ENCODE data around the gene PCBP3. TPM values are rescaled to one million over a fixed set of nuclear protein-coding genes. Genes with fewer than 3 reads are reported as not detected.

Gene PCBP3
- total RNA-seq, 1 experiment from 2014 or later = 10.9 TPM

- no peak overlapping the region for H2BK5ac ChIP-seq (ENCODE audit: insufficient read length, low read length)
- no peak overlapping the region for H4K8ac ChIP-seq (replicated peaks; ENCODE audit: insufficient read length, low read depth, low read length)
- no peak overlapping the region for H4K91ac ChIP-seq (ENCODE audit: insufficient read length, low read depth, low read length)
- no peak overlapping the region for H2AFZ ChIP-seq (ENCODE audit: low read length)
- no peaks in the 10 kb centered on the region for H3K9me3 Mint-ChIP-seq
- no peaks in the 10 kb centered on the region for H3K9me3 ChIP-seq (ENCODE audit: control insufficient read depth, low read depth, low read length)
- no CpG with 5 or more reads among the region's 19 CpGs for WGBS (ENCODE audit: extremely low coverage, insufficient read length, low lambda C conversion rate)
- H3K36me3 Mint-ChIP-seq (ENCODE audit: insufficient read depth in 1 of 3, low read depth in 3 of 3) = peaks cover 0 to 5% (median 3%) of the 10 kb centered on the region in 3 experiments; a peak in 2 of 7 replicates
- H3K27ac ChIP-seq (ENCODE audit: insufficient read length, low read depth, low read length) = no peak overlapping the region
- no peak overlapping the region for H2BK20ac ChIP-seq (ENCODE audit: low read depth, low read length, poor library complexity, severe bottlenecking)
- H3K4me1 ChIP-seq (ENCODE audit: insufficient read depth, low read length) = no peaks in the 10 kb centered on the region
- no peaks in the 10 kb centered on the region for H3K79me2 ChIP-seq (ENCODE audit: insufficient read depth, low read length)
- H3K23me2 ChIP-seq (ENCODE audit: insufficient read length, low read depth, low read length, poor library complexity, severe bottlenecking) = no peaks in the 10 kb centered on the region
- H2BK12ac ChIP-seq (ENCODE audit: insufficient read length, low read depth, low read length) = no peak overlapping the region
- H3K9ac ChIP-seq (ENCODE audit: extremely low read depth, insufficient read length, low read length) = no peak overlapping the region
- H3K14ac ChIP-seq (ENCODE audit: insufficient read depth, low read length) = no peak overlapping the region
- H3K18ac ChIP-seq (ENCODE audit: insufficient read length, low read depth, low read length) = no peak overlapping the region
- H3K56ac ChIP-seq (ENCODE audit: insufficient read length, low read depth, low read length) = no peak overlapping the region
- H3K4me1 Mint-ChIP-seq = no peaks in the 10 kb centered on the region
- no peaks in the 10 kb centered on the region for H4K20me1 ChIP-seq (ENCODE audit: control insufficient read depth, insufficient read depth, insufficient read length)
- H3K27me3 Mint-ChIP-seq (ENCODE audit: low read depth) = peaks cover 7% of the 10 kb centered on the region
- no peak overlapping the region for H4K5ac ChIP-seq (ENCODE audit: insufficient read length, low read depth, low read length)
- no peaks in the 10 kb centered on the region for H3K27me3 ChIP-seq (ENCODE audit: insufficient read depth, low read length)
- no peak overlapping the region for H3K4ac ChIP-seq (ENCODE audit: low read depth, low read length)
- H3K4me3 Mint-ChIP-seq = no peak overlapping the region
- no peak overlapping the region for H2BK15ac ChIP-seq (ENCODE audit: low read depth, low read length)
- no peak overlapping the region for H3K4me2 ChIP-seq (ENCODE audit: insufficient read depth, insufficient read length, low read length)
- no peak overlapping the region for H3T11ph ChIP-seq (ENCODE audit: low read length)
- H3K79me1 ChIP-seq (ENCODE audit: insufficient read depth, low read depth, low read length, poor library complexity, severe bottlenecking) = no peaks in the 10 kb centered on the region
- no peak overlapping the region for H3K27ac Mint-ChIP-seq
- H3K23ac ChIP-seq (ENCODE audit: insufficient read length, low read depth, low read length) = no peak overlapping the region
- no peak for TF ChIP-seq CTCF (conservative IDR thresholded peaks at IDR 0.05)
- no peak for DNase-seq
- no peak overlapping the region for H2BK120ac ChIP-seq (ENCODE audit: low read depth, low read length, poor library complexity, severe bottlenecking)
- no peak overlapping the region for H2AK5ac ChIP-seq (ENCODE audit: insufficient read length, low read length)
Observed at GRCh38 chr21:45902292-45902995, 258.9 kb downstream of the PCBP3 start.
